HepG2 (cell line): ENCODE data around the gene RPS2. TPM values are rescaled to one million over a fixed set of nuclear protein-coding genes. Genes with fewer than 3 reads are reported as not detected.

Experiments used
- ATAC-seq: fragments of 200-7000 bp; cut with Tn5 transposase; 3 replicates; pipeline ENCODE4 v1.9.1; 2020; ENCODE audit warnings: mild to moderate bottlenecking, moderate library complexity
- BruUV-seq: library from RNA; stranded (reverse); fragments of 400-500 nt; replicated peaks from 2 replicates; lab custom pipeline; 2021; lab: Mats Ljungman, UMichigan
- CTCF ChIA-PET: fragments of 300-600 bp; formaldehyde crosslinking; extraction: SDS; loops from one replicate; lab custom pipeline; 2021; ENCODE audit warnings: low total read pairs, inconsistent platforms, low intra/inter-chr PET ratio; lab: Yijun Ruan, JAX
- POLR2A ChIA-PET: fragments of 350-600 bp; sonication (Branson Sonifier 250); formaldehyde crosslinking; loops from one replicate; lab custom pipeline; 2020; ENCODE audit warnings: antibody characterized with exemption, inconsistent platforms; lab: Yijun Ruan, JAX
- DNase-seq: peaks from one replicate; pipeline ENCODE4 v3.0.0-alpha.2; 2015; ENCODE audit warnings: low spot score
- FAIRE-seq: peaks from 3 replicates; lab custom pipeline; 2011; peaks lifted over from hg19 to GRCh38; lab: Jason Lieb, UNC
- H2AFZ ChIP-seq: one replicate; pipeline ENCODE4 v1.6.1; 2011; ENCODE audit warnings: low read length, inconsistent platforms
- H3K27ac ChIP-seq: fragments of 300-600 bp; 3 replicates; pipeline ENCODE4 v1.8.0; 2011; ENCODE audit warnings: mixed run types, mild to moderate bottlenecking, mixed read lengths, low read length, inconsistent platforms; ENCODE audit not compliant: insufficient read depth; ENCODE audit errors: extremely low read length
- H3K27me3 ChIP-seq, 2 experiments: fragments of 200-600 bp in 1 of 2; 2 replicates in 1 of 2; 3 replicates in 1 of 2; pipeline versions ENCODE4 v1.6.0 to v1.8.0; 2011; ENCODE audit warnings: low read length in 2 of 2, mild to moderate bottlenecking in 2 of 2, moderate library complexity in 2 of 2, inconsistent platforms in 1 of 2; ENCODE audit not compliant: insufficient read depth in 2 of 2, control insufficient read depth in 1 of 2
- H3K36me3 ChIP-seq, 2 experiments: fragments of 200-600 bp in 1 of 2; replicated peaks in 1 of 2; 2 replicates in 1 of 2; 3 replicates in 1 of 2; pipeline versions ENCODE4 v1.5.1 to v1.8.0; 2011; ENCODE audit warnings: low read length in 2 of 2, inconsistent platforms in 1 of 2; ENCODE audit not compliant: insufficient read depth in 2 of 2, control insufficient read depth in 1 of 2
- H3K4me1 ChIP-seq: 2 replicates; pipeline ENCODE4 v1.5.1; 2012; ENCODE audit warnings: low read length, inconsistent platforms; ENCODE audit not compliant: insufficient read depth
- H3K4me2 ChIP-seq: 2 replicates; pipeline ENCODE4 v1.6.0; 2011; ENCODE audit warnings: low read depth, low read length, inconsistent platforms
- H3K4me3 ChIP-seq, 3 experiments: fragments of 200-600 bp in 1 of 3; sonication (generic), shearing (Covaris generic) in 1 of 3; replicated peaks in 1 of 3; 2 replicates each; pipeline ENCODE4 v1.5.1; 2011 to 2016; ENCODE audit warnings: low read length in 3 of 3, inconsistent platforms in 2 of 3, low read depth in 2 of 3, mild to moderate bottlenecking in 2 of 3, control low read depth in 1 of 3, mixed read lengths in 1 of 3; ENCODE audit not compliant: insufficient read depth in 1 of 3
- H3K79me2 ChIP-seq: one replicate; pipeline ENCODE4 v1.6.1; 2011; ENCODE audit warnings: low read length, inconsistent platforms; ENCODE audit not compliant: insufficient read depth
- H3K9ac ChIP-seq: 2 replicates; pipeline ENCODE4 v1.6.0; 2011; ENCODE audit warnings: mild to moderate bottlenecking, low read depth, low read length, inconsistent platforms; ENCODE audit not compliant: insufficient read depth
- H3K9me3 ChIP-seq: 2 replicates; pipeline ENCODE4 v1.5.1; 2012; ENCODE audit warnings: mild to moderate bottlenecking, low read length
- H4K20me1 ChIP-seq: 2 replicates; pipeline ENCODE4 v1.6.0; 2011; ENCODE audit warnings: inconsistent platforms, mild to moderate bottlenecking, low read length, moderate library complexity; ENCODE audit not compliant: insufficient read depth
- MAZ ChIP-seq, 2 experiments: sonication (generic) in 1 of 2; formaldehyde crosslinking in 1 of 2; IDR thresholded peaks; 2 replicates each; pipeline versions ENCODE4 v1.5.0 to v1.6.1; 2012 to 2020; ENCODE audit warnings: low read depth in 2 of 2, mild to moderate bottlenecking in 2 of 2, borderline replicate concordance in 1 of 2, improper control_type of control experiment in 1 of 2, low read length in 1 of 2, missing genetic modification reagents in 1 of 2, moderate library complexity in 1 of 2
- NFE2 ChIP-seq: sonication (generic); formaldehyde crosslinking; IDR thresholded peaks from 2 replicates; pipeline ENCODE4 v1.4.0; 2020; ENCODE audit warnings: missing genetic modification reagents
- NFYB ChIP-seq: sonication (generic); formaldehyde crosslinking; IDR thresholded peaks from 2 replicates; pipeline ENCODE4 v1.4.0; 2020; ENCODE audit warnings: missing genetic modification reagents
- PAF1 ChIP-seq: IDR thresholded peaks from 2 replicates; pipeline ENCODE4 v1.6.1; 2016; ENCODE audit warnings: missing genetic modification reagents, missing compliant biosample characterization
- ZBTB44 ChIP-seq: sonication (generic); formaldehyde crosslinking; IDR thresholded peaks from 2 replicates; pipeline ENCODE4 v1.4.0; 2020; ENCODE audit warnings: missing genetic modification reagents
- ZNF124 ChIP-seq: sonication (generic); formaldehyde crosslinking; IDR thresholded peaks from 2 replicates; pipeline ENCODE4 v1.4.0; 2020; ENCODE audit warnings: missing genetic modification reagents
- ZNF180 ChIP-seq: sonication (generic); formaldehyde crosslinking; IDR thresholded peaks from 2 replicates; pipeline ENCODE4 v1.4.0; 2020; ENCODE audit warnings: low read depth, missing genetic modification reagents, borderline replicate concordance
- ZSCAN20 ChIP-seq: sonication (generic); formaldehyde crosslinking; IDR thresholded peaks from 2 replicates; pipeline ENCODE4 v1.4.0; 2020; ENCODE audit warnings: missing genetic modification reagents, mild to moderate bottlenecking, borderline replicate concordance
- WGBS: methylation state at CpG from one replicate; pipeline ENCODE4 v1.1.6; 2017; ENCODE audit warnings: low lambda C conversion rate; 5-methylcytosine and 5-hydroxymethylcytosine counted together
- in situ Hi-C: cut with HindIII; loops from 2 replicates; pipeline ENCODE4 v1.10.0; 2017; ENCODE audit warnings: low pct_unique_long_range_greater_than_20kb; ENCODE audit not compliant: extremely low pct_ligation_motif_present
- intact Hi-C: fragments of 100-400 bp; cut with micrococcal nuclease; formaldehyde crosslinking; loops from one replicate; pipeline ENCODE4 v1.10.0; 2022; ENCODE audit not compliant: unreplicated experiment
- polyA plus RNA-seq, 8 experiments: library from polyadenylated mRNA; depleted of rRNA in 3 of 8; stranded (reverse) in 7 of 8; unstranded in 1 of 8; fragments of >200 nt; fragmentation: Illumina TruSeq in 4 of 8; extraction: Trizol in 4 of 8; gene quantifications; 2 replicates each; pipeline versions ENCODE4 v1.2.1 to v1.2.3, GENCODE V29; 2011 to 2016; ENCODE audit warnings: low read depth in 4 of 8, missing spikeins in 1 of 8, mixed read lengths in 1 of 8; ENCODE audit not compliant: insufficient read depth in 1 of 8
- total RNA-seq, 5 experiments: library from RNA; depleted of rRNA; stranded (reverse); fragments of >200 nt; fragmentation: Illumina TruSeq; extraction: Trizol; gene quantifications; 2 replicates each; pipeline ENCODE4 v1.2.3, GENCODE V29; 2016; ENCODE audit warnings: low read depth in 1 of 5
- TF ChIP-seq, protein P1 (sequence below): sonication (generic); formaldehyde crosslinking; IDR thresholded peaks from 2 replicates; pipeline ENCODE4 v1.4.0; 2020; ENCODE audit warnings: mild to moderate bottlenecking, missing genetic modification reagents, borderline replicate concordance
- TF ChIP-seq, protein P2 (sequence below): sonication (generic); formaldehyde crosslinking; IDR thresholded peaks from 2 replicates; pipeline ENCODE4 v1.4.0; 2020; ENCODE audit warnings: missing genetic modification reagents
- TF ChIP-seq, protein P3 (sequence below): sonication (generic); formaldehyde crosslinking; IDR thresholded peaks from 2 replicates; pipeline ENCODE4 v1.4.0; 2020; ENCODE audit warnings: missing genetic modification reagents

Gene RPS2
- total and polyA plus RNA-seq, 2 of the 13 experiments (the other 11 are each of a cell fraction or from before 2014, with no cell fraction given), result 1,908 to 4,514 TPM

DNA sequence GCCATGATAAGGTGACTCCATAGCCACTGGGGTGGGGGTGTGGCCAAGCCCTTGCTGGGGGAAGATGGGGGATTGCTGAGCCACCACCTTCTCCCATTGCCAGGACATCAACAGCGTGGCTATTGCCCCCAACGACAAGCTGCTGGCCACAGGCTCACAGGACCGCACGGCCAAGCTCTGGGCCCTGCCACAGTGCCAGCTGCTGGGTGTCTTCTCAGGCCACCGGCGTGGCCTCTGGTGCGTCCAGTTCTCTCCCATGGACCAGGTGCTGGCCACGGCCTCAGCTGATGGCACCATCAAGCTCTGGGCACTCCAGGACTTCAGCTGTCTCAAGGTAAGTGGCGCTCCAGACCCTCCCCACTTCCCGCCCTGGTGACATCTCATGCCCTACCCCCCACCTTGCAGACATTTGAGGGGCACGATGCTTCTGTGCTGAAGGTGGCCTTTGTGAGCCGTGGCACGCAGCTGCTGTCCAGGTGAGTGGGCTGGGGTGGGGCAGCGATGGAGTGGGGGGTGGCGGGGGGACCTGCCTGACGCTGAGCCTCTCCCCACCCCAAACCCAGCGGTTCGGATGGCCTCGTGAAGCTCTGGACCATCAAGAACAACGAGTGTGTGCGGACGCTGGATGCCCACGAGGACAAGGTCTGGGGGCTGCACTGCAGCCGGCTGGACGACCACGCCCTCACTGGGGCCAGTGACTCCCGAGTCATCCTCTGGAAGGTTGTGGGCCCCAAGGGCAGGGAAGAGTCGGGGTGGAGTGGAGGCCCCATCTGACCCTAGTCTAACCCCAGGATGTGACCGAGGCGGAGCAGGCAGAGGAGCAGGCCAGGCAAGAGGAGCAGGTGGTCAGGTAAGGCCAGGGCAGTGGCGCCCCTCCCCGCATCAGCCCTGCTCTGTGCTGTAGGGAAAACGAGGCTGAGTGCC lies 12.6 kb upstream of the RPS2 start:
- POLR2A ChIA-PET, result interaction anchor here (1.1 kb wide), 1 partner anchor 12 kb away, joined by 6 read pairs; the partner anchor contains the start of gene RPS2
- intact Hi-C loops, result no loop called here
- no peak overlapping the region for H3K4me2 ChIP-seq
- H3K4me3 ChIP-seq, result no peak overlapping the region
- in situ Hi-C loops, result no loop called here
- BruUV-seq, result no TSS peak
- H3K79me2 ChIP-seq, result peaks cover 14% of the 10 kb centered on the region
- H3K27me3 ChIP-seq, result no peaks in the 10 kb centered on the region
- H3K9me3 ChIP-seq, result no peaks in the 10 kb centered on the region
- FAIRE-seq (no peak), ATAC-seq (no peak), DNase-seq (no peak)
- H3K9ac ChIP-seq, result no peak overlapping the region
- H3K36me3 ChIP-seq, result peaks cover 21 to 34% of the 10 kb centered on the region in 2 experiments; a peak in 3 of 5 replicates
- 89% methylated on average over 10 of the region's 33 CpGs for WGBS
- no peak overlapping the region for H3K27ac ChIP-seq
- no peak overlapping the region for H2AFZ ChIP-seq
- peaks cover 20% of the 10 kb centered on the region for H3K4me1 ChIP-seq
- CTCF ChIA-PET, result no interaction called here
- H4K20me1 ChIP-seq, result no peaks in the 10 kb centered on the region
- no peak for TF ChIP-seq NFE2 (CRISPR knock-in tag)
- TF ChIP-seq ZSCAN20 (CRISPR knock-in tag), result no peak
- TF ChIP-seq PAF1 (CRISPR knock-in tag), result no peak
- no peak for TF ChIP-seq ZNF124
- TF ChIP-seq, protein P1, sequence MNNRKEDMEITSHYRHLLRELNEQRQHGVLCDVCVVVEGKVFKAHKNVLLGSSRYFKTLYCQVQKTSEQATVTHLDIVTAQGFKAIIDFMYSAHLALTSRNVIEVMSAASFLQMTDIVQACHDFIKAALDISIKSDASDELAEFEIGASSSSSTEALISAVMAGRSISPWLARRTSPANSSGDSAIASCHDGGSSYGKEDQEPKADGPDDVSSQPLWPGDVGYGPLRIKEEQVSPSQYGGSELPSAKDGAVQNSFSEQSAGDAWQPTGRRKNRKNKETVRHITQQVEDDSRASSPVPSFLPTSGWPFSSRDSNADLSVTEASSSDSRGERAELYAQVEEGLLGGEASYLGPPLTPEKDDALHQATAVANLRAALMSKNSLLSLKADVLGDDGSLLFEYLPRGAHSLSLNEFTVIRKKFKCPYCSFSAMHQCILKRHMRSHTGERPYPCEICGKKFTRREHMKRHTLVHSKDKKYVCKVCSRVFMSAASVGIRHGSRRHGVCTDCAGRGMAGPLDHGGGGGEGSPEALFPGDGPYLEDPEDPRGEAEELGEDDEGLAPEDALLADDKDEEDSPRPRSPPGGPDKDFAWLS (CRISPR knock-in tag), result no peak
- TF ChIP-seq, protein P2, sequence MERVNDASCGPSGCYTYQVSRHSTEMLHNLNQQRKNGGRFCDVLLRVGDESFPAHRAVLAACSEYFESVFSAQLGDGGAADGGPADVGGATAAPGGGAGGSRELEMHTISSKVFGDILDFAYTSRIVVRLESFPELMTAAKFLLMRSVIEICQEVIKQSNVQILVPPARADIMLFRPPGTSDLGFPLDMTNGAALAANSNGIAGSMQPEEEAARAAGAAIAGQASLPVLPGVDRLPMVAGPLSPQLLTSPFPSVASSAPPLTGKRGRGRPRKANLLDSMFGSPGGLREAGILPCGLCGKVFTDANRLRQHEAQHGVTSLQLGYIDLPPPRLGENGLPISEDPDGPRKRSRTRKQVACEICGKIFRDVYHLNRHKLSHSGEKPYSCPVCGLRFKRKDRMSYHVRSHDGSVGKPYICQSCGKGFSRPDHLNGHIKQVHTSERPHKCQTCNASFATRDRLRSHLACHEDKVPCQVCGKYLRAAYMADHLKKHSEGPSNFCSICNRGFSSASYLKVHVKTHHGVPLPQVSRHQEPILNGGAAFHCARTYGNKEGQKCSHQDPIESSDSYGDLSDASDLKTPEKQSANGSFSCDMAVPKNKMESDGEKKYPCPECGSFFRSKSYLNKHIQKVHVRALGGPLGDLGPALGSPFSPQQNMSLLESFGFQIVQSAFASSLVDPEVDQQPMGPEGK (CRISPR knock-in tag), result no peak
- TF ChIP-seq, protein P3, sequence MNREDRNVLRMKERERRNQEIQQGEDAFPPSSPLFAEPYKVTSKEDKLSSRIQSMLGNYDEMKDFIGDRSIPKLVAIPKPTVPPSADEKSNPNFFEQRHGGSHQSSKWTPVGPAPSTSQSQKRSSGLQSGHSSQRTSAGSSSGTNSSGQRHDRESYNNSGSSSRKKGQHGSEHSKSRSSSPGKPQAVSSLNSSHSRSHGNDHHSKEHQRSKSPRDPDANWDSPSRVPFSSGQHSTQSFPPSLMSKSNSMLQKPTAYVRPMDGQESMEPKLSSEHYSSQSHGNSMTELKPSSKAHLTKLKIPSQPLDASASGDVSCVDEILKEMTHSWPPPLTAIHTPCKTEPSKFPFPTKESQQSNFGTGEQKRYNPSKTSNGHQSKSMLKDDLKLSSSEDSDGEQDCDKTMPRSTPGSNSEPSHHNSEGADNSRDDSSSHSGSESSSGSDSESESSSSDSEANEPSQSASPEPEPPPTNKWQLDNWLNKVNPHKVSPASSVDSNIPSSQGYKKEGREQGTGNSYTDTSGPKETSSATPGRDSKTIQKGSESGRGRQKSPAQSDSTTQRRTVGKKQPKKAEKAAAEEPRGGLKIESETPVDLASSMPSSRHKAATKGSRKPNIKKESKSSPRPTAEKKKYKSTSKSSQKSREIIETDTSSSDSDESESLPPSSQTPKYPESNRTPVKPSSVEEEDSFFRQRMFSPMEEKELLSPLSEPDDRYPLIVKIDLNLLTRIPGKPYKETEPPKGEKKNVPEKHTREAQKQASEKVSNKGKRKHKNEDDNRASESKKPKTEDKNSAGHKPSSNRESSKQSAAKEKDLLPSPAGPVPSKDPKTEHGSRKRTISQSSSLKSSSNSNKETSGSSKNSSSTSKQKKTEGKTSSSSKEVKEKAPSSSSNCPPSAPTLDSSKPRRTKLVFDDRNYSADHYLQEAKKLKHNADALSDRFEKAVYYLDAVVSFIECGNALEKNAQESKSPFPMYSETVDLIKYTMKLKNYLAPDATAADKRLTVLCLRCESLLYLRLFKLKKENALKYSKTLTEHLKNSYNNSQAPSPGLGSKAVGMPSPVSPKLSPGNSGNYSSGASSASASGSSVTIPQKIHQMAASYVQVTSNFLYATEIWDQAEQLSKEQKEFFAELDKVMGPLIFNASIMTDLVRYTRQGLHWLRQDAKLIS, result no peak
- no peak for TF ChIP-seq ZBTB44 (CRISPR knock-in tag)
- TF ChIP-seq ZNF180 (CRISPR knock-in tag), result no peak
- no peak for TF ChIP-seq MAZ (IDR thresholded peaks at IDR 0.05; ENCODE audit: borderline replicate concordance, low read depth, low read length)
- no peak for TF ChIP-seq MAZ (CRISPR knock-in tag; IDR thresholded peaks at IDR 0.05; ENCODE audit: low read depth)
- TF ChIP-seq NFYB (CRISPR knock-in tag), result no peak
